NCI-H1694 (cell line): ENCODE results near the gene B4GAT1.
"Not testable (repeated sequence)": the region's sequence is repeated elsewhere in the genome, so short reads cannot be mapped to it uniquely, and the experiment has no call there.

Experiments used
- DNase-seq: peaks from one replicate; lab custom pipeline; 2025; lab: John Stamatoyannopoulos, UW

Gene B4GAT1

GRCh38 chr11:66322732-66323427 lies 24.5 kb downstream of the B4GAT1 start:
- DNase-seq = no peak

GRCh38 chr11:66321606-66322005 lies 25.8 kb downstream of the B4GAT1 start:
- DNase-seq = no peak

- not testable (repeated sequence) for DNase-seq
Observed at GRCh38 chr11:66320748-66321147, 26.7 kb downstream of the B4GAT1 start.

GRCh38 chr11:66320289-66320688 lies 27.1 kb downstream of the B4GAT1 start:
- DNase-seq = not testable (repeated sequence)

GRCh38 chr11:66318600-66318970 lies 28.8 kb downstream of the B4GAT1 start:
- no peak for DNase-seq

GRCh38 chr11:66317723-66318599 lies 29.5 kb downstream of the B4GAT1 start:
- no peak for DNase-seq

GRCh38 chr11:66317322-66317722 lies 30.1 kb downstream of the B4GAT1 start:
- DNase-seq = peak; percentile 34

- peak; percentile 34 for DNase-seq
Observed at GRCh38 chr11:66316849-66317251, 30.6 kb downstream of the B4GAT1 start, which contains the start of gene CD248. TSS of gene CD248 (minus strand) at chr11:66317044. CDS start at chr11:66317027, 17 bp downstream.

GRCh38 chr11:66315921-66316811 lies 31.3 kb downstream of the B4GAT1 start:
- no peak for DNase-seq

GRCh38 chr11:66315498-66315885 lies 31.9 kb downstream of the B4GAT1 start:
- DNase-seq = no peak

GRCh38 chr11:66314561-66315497 lies 32.6 kb downstream of the B4GAT1 start:
- no peak for DNase-seq

- DNase-seq = no peak
Observed at GRCh38 chr11:66314186-66314501, 33.3 kb downstream of the B4GAT1 start.

- DNase-seq = no peak
Observed at GRCh38 chr11:66313321-66314185, 33.9 kb downstream of the B4GAT1 start.

- DNase-seq = peak; percentile 95
Observed at GRCh38 chr11:66312549-66313320, 34.7 kb downstream of the B4GAT1 start.

- peak; percentile 88 for DNase-seq
Observed at GRCh38 chr11:66311965-66312548, 35.4 kb downstream of the B4GAT1 start.

- DNase-seq = no peak
Observed at GRCh38 chr11:66311470-66311964, 35.9 kb downstream of the B4GAT1 start.

- DNase-seq = not testable (repeated sequence)
Observed at GRCh38 chr11:66310803-66311440, 36.5 kb downstream of the B4GAT1 start.

- DNase-seq = no peak
Observed at GRCh38 chr11:66310324-66310723, 37.1 kb downstream of the B4GAT1 start.
